SK-N-DZ (cell line): Measurements from ENCODE around the gene ZNF764.

Experiments used
- DNase-seq: peaks from one replicate; pipeline ENCODE4 v3.0.0-alpha.2; 2015; ENCODE audit warnings: low spot score

The ZNF764 gene

GRCh38 chr16:30570636-30571444 lies 12.7 kb upstream of the ZNF764 start:
- DNase-seq = peak; percentile 43

- no peak for DNase-seq
Observed at GRCh38 chr16:30569746-30570635, 11.8 kb upstream of the ZNF764 start.

- DNase-seq = no peak
Observed at GRCh38 chr16:30569281-30569680, 11.1 kb upstream of the ZNF764 start.

- DNase-seq = no peak
Observed at GRCh38 chr16:30567991-30568638, 9.9 kb upstream of the ZNF764 start.

GRCh38 chr16:30567160-30567990 lies 9.2 kb upstream of the ZNF764 start:
- DNase-seq = no peak

GRCh38 chr16:30566531-30566930 lies 8.4 kb upstream of the ZNF764 start:
- no peak for DNase-seq

GRCh38 chr16:30565984-30566383 lies 7.8 kb upstream of the ZNF764 start:
- no peak for DNase-seq

- DNase-seq = no peak
Observed at GRCh38 chr16:30565526-30565925, 7.4 kb upstream of the ZNF764 start.

- no peak for DNase-seq
Observed at GRCh38 chr16:30562021-30562420, 3.8 kb upstream of the ZNF764 start.

GRCh38 chr16:30561089-30561816 lies 3.1 kb upstream of the ZNF764 start:
- no peak for DNase-seq

- no peak for DNase-seq
Observed at GRCh38 chr16:30559690-30560089, 1.5 kb upstream of the ZNF764 start.

GRCh38 chr16:30558789-30559377 lies 709 bp upstream of the ZNF764 start:
- no peak for DNase-seq

GRCh38 chr16:30557707-30557956 lies 542 bp downstream of the ZNF764 start:
- DNase-seq = no peak

GRCh38 chr16:30556125-30556473 lies 2.1 kb downstream of the ZNF764 start:
- no peak for DNase-seq

- no peak for DNase-seq
Observed at GRCh38 chr16:30555315-30556124, 2.7 kb downstream of the ZNF764 start.

GRCh38 chr16:30554557-30555314 lies 3.4 kb downstream of the ZNF764 start:
- DNase-seq = no peak

GRCh38 chr16:30553393-30553899 lies 4.7 kb downstream of the ZNF764 start:
- no peak for DNase-seq

- DNase-seq = no peak
Observed at GRCh38 chr16:30552956-30553355, 5.2 kb downstream of the ZNF764 start.

- no peak for DNase-seq
Observed at GRCh38 chr16:30551781-30552180, 6.4 kb downstream of the ZNF764 start.
